DOHH2 (cell line): ENCODE measurements around the gene GAST.

Source experiments
- CTCF ChIP-seq: fragments of 200-600 bp; sonication (generic); IDR thresholded peaks from one replicate; pipeline ENCODE4 v1.5.1; 2014; ENCODE audit warnings: antibody characterized with exemption, mild to moderate bottlenecking, low read depth, low read length; ENCODE audit not compliant: poor library complexity, severe bottlenecking
- EZH2phosphoT487 ChIP-seq: fragments of 200-600 bp; sonication (generic); IDR thresholded peaks from 2 replicates; pipeline ENCODE4 v1.6.1; 2017; ENCODE audit warnings: borderline replicate concordance, mild to moderate bottlenecking, antibody characterized with exemption, low read length, moderate library complexity, mixed read lengths

GRCh38 chr17:41687828-41688640 lies 24.1 kb upstream of the GAST start:
- peak; percentile 86 for TF ChIP-seq CTCF
- TF ChIP-seq EZH2phosphoT487, result no peak
